DOHH2 (cell line): ENCODE results near the gene EEF2.

Experiments used
- H3F3A ChIP-seq: fragments of 200-600 bp; sonication (generic), shearing (Covaris generic); 2 replicates; pipeline ENCODE4 v1.6.0; 2016; ENCODE audit warnings: antibody characterized with exemption, mild to moderate bottlenecking; ENCODE audit not compliant: control insufficient read depth, insufficient read depth
- H3K27ac ChIP-seq: fragments of 200-600 bp; sonication (generic); 2 replicates; pipeline ENCODE4 v1.5.1; 2014; ENCODE audit warnings: low read depth, mild to moderate bottlenecking, low read length, moderate library complexity
- H3K27me3 ChIP-seq: fragments of 200-600 bp; sonication (generic); 2 replicates; pipeline ENCODE4 v1.6.1; 2014; ENCODE audit warnings: mild to moderate bottlenecking, low read length, mixed read lengths; ENCODE audit not compliant: control insufficient read depth
- H3K36me3 ChIP-seq: fragments of 200-600 bp; sonication (generic); 2 replicates; pipeline ENCODE4 v1.6.1; 2014; ENCODE audit warnings: mild to moderate bottlenecking, low read length, moderate library complexity, mixed read lengths; ENCODE audit not compliant: control insufficient read depth
- H3K4me1 ChIP-seq: fragments of 200-600 bp; sonication (generic); 2 replicates; pipeline ENCODE4 v1.6.1; 2014; ENCODE audit warnings: mild to moderate bottlenecking, low read length, mixed read lengths; ENCODE audit not compliant: control insufficient read depth
- H3K4me2 ChIP-seq: fragments of 200-600 bp; sonication (generic); 2 replicates; pipeline ENCODE4 v1.6.0; 2014; ENCODE audit warnings: mild to moderate bottlenecking, low read length, moderate library complexity
- H3K4me3 ChIP-seq: fragments of 200-600 bp; sonication (generic); 2 replicates; pipeline ENCODE4 v1.5.1; 2014; ENCODE audit warnings: mild to moderate bottlenecking, low read length, mixed read lengths
- H3K79me2 ChIP-seq: fragments of 200-600 bp; sonication (generic); 2 replicates; pipeline ENCODE4 v1.6.1; 2014; ENCODE audit warnings: mild to moderate bottlenecking, low read length, mixed read lengths; ENCODE audit not compliant: control insufficient read depth
- H3K9me2 ChIP-seq: fragments of 200-600 bp; sonication (generic); replicated peaks from 2 replicates; pipeline ENCODE4 v1.6.1; 2014; ENCODE audit warnings: mild to moderate bottlenecking, low read length, mixed read lengths; ENCODE audit not compliant: control insufficient read depth
- H3K9me3 ChIP-seq: fragments of 200-600 bp; sonication (generic); 2 replicates; pipeline ENCODE4 v1.6.1; 2014; ENCODE audit warnings: antibody characterized with exemption, low read length, mixed read lengths; ENCODE audit not compliant: control insufficient read depth, insufficient read depth
- H4K20me1 ChIP-seq: fragments of 200-600 bp; sonication (generic); 2 replicates; pipeline ENCODE4 v1.6.0; 2014; ENCODE audit warnings: low read depth, mild to moderate bottlenecking, antibody characterized with exemption, low read length, moderate library complexity; ENCODE audit not compliant: control insufficient read depth, insufficient read depth
- CTCF ChIP-seq: fragments of 200-600 bp; sonication (generic); IDR thresholded peaks from one replicate; pipeline ENCODE4 v1.5.1; 2014; ENCODE audit warnings: antibody characterized with exemption, mild to moderate bottlenecking, low read depth, low read length; ENCODE audit not compliant: poor library complexity, severe bottlenecking
- EZH2phosphoT487 ChIP-seq: fragments of 200-600 bp; sonication (generic); IDR thresholded peaks from 2 replicates; pipeline ENCODE4 v1.6.1; 2017; ENCODE audit warnings: borderline replicate concordance, mild to moderate bottlenecking, antibody characterized with exemption, low read length, moderate library complexity, mixed read lengths

Gene EEF2

GRCh38 chr19:4018775-4019504 is 33.7 kb upstream of the EEF2 start:
- Histone ChIP-seq H3F3A (no peaks in the 10 kb centered on the region), H3K9me2 (no peaks in the 10 kb centered on the region), H3K36me3 (peaks cover 15% of the 10 kb centered on the region), H3K9me3 (no peaks in the 10 kb centered on the region), H3K4me2 (no peak overlapping the region), H3K27ac (no peak overlapping the region), H3K27me3 (no peaks in the 10 kb centered on the region), H4K20me1 (no peaks in the 10 kb centered on the region; the same call in 1 of the 2 replicates), H3K4me3 (no peak overlapping the region), H3K4me1 (no peaks in the 10 kb centered on the region), H3K79me2 (peaks cover 67% of the 10 kb centered on the region)
- TF ChIP-seq EZH2phosphoT487: no peak
- TF ChIP-seq CTCF: no peak

- Histone ChIP-seq H3K36me3 (peaks cover 22% of the 10 kb centered on the region), H4K20me1 (no peaks in the 10 kb centered on the region; the same call in 1 of the 2 replicates), H3K4me1 (no peaks in the 10 kb centered on the region), H3K4me2 (no peak overlapping the region), H3K79me2 (peaks cover 67% of the 10 kb centered on the region), H3K27ac (no peak overlapping the region), H3K27me3 (no peaks in the 10 kb centered on the region), H3K9me3 (no peaks in the 10 kb centered on the region), H3F3A (no peaks in the 10 kb centered on the region), H3K9me2 (no peaks in the 10 kb centered on the region), H3K4me3 (no peak overlapping the region)
- TF ChIP-seq EZH2phosphoT487: no peak
- no peak for TF ChIP-seq CTCF
Measured at GRCh38 chr19:4018140-4018613, 32.9 kb upstream of the EEF2 start.

GRCh38 chr19:4016903-4017638 is 31.8 kb upstream of the EEF2 start:
- Histone ChIP-seq H3K27me3 (no peaks in the 10 kb centered on the region), H3F3A (no peaks in the 10 kb centered on the region), H3K9me2 (no peaks in the 10 kb centered on the region), H3K9me3 (no peaks in the 10 kb centered on the region), H4K20me1 (no peaks in the 10 kb centered on the region; the same call in none of the 2 replicates), H3K36me3 (peaks cover 24% of the 10 kb centered on the region), H3K27ac (no peak overlapping the region), H3K4me2 (no peak overlapping the region), H3K79me2 (peaks cover 72% of the 10 kb centered on the region), H3K4me3 (no peak overlapping the region), H3K4me1 (no peaks in the 10 kb centered on the region)
- no peak for TF ChIP-seq CTCF
- TF ChIP-seq EZH2phosphoT487: no peak
